H1 (cell line): ENCODE results near the gene BRD3OS. TPM values are rescaled to one million over a fixed set of nuclear protein-coding genes. Genes with fewer than 3 reads are reported as not detected.

ENCODE experiments used
- CTCF ChIA-PET: fragments of 300-600 bp; sonication (Branson Sonifier 250); formaldehyde crosslinking; loops from one replicate; lab custom pipeline; 2021; ENCODE audit not compliant: partially characterized antibody; lab: Charles Lee
- POLR2A ChIA-PET: fragments of 300-600 bp; sonication (Branson Sonifier 250); formaldehyde crosslinking; loops from one replicate; lab custom pipeline; 2021; ENCODE audit warnings: inconsistent platforms; ENCODE audit not compliant: partially characterized antibody; lab: Charles Lee
- DNase-seq, 2 experiments: peaks; one replicate each; pipeline versions ENCODE4 v3.0.0 to v3.0.0-alpha.2; 2010 to 2022; ENCODE audit warnings: low spot score in 2 of 2, low read depth in 1 of 2, mixed read lengths in 1 of 2
- FAIRE-seq: peaks from 2 replicates; lab custom pipeline; 2011; peaks lifted over from hg19 to GRCh38; lab: Jason Lieb, UNC
- H2AFZ ChIP-seq: 2 replicates; pipeline ENCODE4 v1.8.1; 2012; ENCODE audit warnings: low read length, inconsistent platforms
- H2AK5ac ChIP-seq: 2 replicates; pipeline ENCODE4 v1.6.1; 2013; ENCODE audit warnings: low read depth, low read length
- H2BK120ac ChIP-seq: replicated peaks from 2 replicates; pipeline ENCODE3; 2013; ENCODE audit warnings: low read depth, low read length, inconsistent platforms
- H2BK12ac ChIP-seq: 2 replicates; pipeline ENCODE4 v1.6.1; 2013; ENCODE audit warnings: low read depth, low read length
- H2BK15ac ChIP-seq: 2 replicates; pipeline ENCODE4 v1.6.1; 2013; ENCODE audit warnings: low read length
- H2BK20ac ChIP-seq: 2 replicates; pipeline ENCODE4 v1.6.1; 2013; ENCODE audit warnings: low read length
- H2BK5ac ChIP-seq: 2 replicates; pipeline ENCODE4 v1.6.1; 2013; ENCODE audit warnings: low read depth, low read length
- H3K14ac ChIP-seq: 2 replicates; pipeline ENCODE4 v1.6.1; 2013; ENCODE audit warnings: inconsistent platforms; ENCODE audit not compliant: insufficient read length
- H3K18ac ChIP-seq: 2 replicates; pipeline ENCODE4 v1.6.1; 2013; ENCODE audit warnings: low read length; ENCODE audit errors: extremely low read depth
- H3K23ac ChIP-seq: 2 replicates; pipeline ENCODE4 v1.6.1; 2013; ENCODE audit warnings: inconsistent platforms; ENCODE audit not compliant: insufficient read length
- H3K23me2 ChIP-seq: 2 replicates; pipeline ENCODE4 v1.6.1; 2013; ENCODE audit warnings: low read depth, low read length
- H3K27ac ChIP-seq: 2 replicates; pipeline ENCODE4 v1.6.1; 2011; ENCODE audit warnings: low read depth, low read length, inconsistent platforms
- H3K27me3 ChIP-seq, 4 experiments: replicated peaks in 1 of 4; 1 replicate in 1 of 4; 2 replicates in 3 of 4; pipeline versions ENCODE4 v1.6.1 to v1.8.1; 2011 to 2013; ENCODE audit warnings: low read length in 3 of 4, mild to moderate bottlenecking in 3 of 4, inconsistent platforms in 2 of 4, mixed read lengths in 2 of 4, moderate library complexity in 1 of 4; ENCODE audit not compliant: control insufficient read depth in 3 of 4, insufficient read depth in 3 of 4; ENCODE audit errors: extremely low read depth in 1 of 4
- H3K36me3 ChIP-seq, 4 experiments: 2 replicates each; pipeline versions ENCODE4 v1.6.1 to v1.8.1; 2011 to 2013; ENCODE audit warnings: mild to moderate bottlenecking in 4 of 4, low read length in 3 of 4, moderate library complexity in 2 of 4, control low read depth in 1 of 4, inconsistent platforms in 1 of 4; ENCODE audit not compliant: insufficient read depth in 4 of 4, control insufficient read depth in 2 of 4
- H3K4ac ChIP-seq: replicated peaks from 2 replicates; pipeline ENCODE3; 2013; ENCODE audit warnings: low read length, low read depth, mixed read lengths, inconsistent platforms; ENCODE audit not compliant: insufficient read length
- H3K4me1 ChIP-seq, 4 experiments: replicated peaks in 1 of 4; 1 replicate in 1 of 4; 2 replicates in 3 of 4; pipeline versions ENCODE4 v1.6.1 to v1.8.1; 2011 to 2013; ENCODE audit warnings: low read length in 3 of 4, inconsistent platforms in 2 of 4, mixed read lengths in 1 of 4; ENCODE audit not compliant: insufficient read depth in 4 of 4, control insufficient read depth in 3 of 4
- H3K4me2 ChIP-seq, 2 experiments: 2 replicates each; pipeline versions ENCODE4 v1.6.1 to v1.8.1; 2011 to 2013; ENCODE audit warnings: low read depth in 2 of 2, low read length in 2 of 2, control low read depth in 1 of 2, inconsistent platforms in 1 of 2, mild to moderate bottlenecking in 1 of 2; ENCODE audit not compliant: insufficient read depth in 1 of 2
- H3K4me3 ChIP-seq, 4 experiments: fragments of 200-600, 300-600 bp in 1 of 4; sonication (generic), shearing (Covaris generic), sonication (Bioruptor Twin) in 1 of 4; 2 replicates each; pipeline versions ENCODE4 v1.5.1 to v1.8.1; 2011 to 2016; ENCODE audit warnings: low read length in 4 of 4, low read depth in 3 of 4, control low read depth in 2 of 4, inconsistent platforms in 2 of 4, mild to moderate bottlenecking in 2 of 4, mixed read lengths in 1 of 4, moderate library complexity in 1 of 4; ENCODE audit not compliant: insufficient read depth in 2 of 4; ENCODE audit errors: extremely low read depth in 1 of 4
- H3K56ac ChIP-seq: replicated peaks from 2 replicates; pipeline ENCODE3; 2013; ENCODE audit warnings: low read depth, mild to moderate bottlenecking, mixed read lengths, low read length, inconsistent platforms; ENCODE audit not compliant: insufficient read length
- H3K79me1 ChIP-seq: 2 replicates; pipeline ENCODE4 v1.6.1; 2013; ENCODE audit warnings: low read depth, low read length, control low read depth
- H3K79me2 ChIP-seq, 2 experiments: 2 replicates each; pipeline versions ENCODE4 v1.6.1 to v1.8.1; 2012 to 2013; ENCODE audit warnings: low read length in 2 of 2, mild to moderate bottlenecking in 2 of 2, inconsistent platforms in 1 of 2; ENCODE audit not compliant: insufficient read depth in 2 of 2, control insufficient read depth in 1 of 2
- H3K9ac ChIP-seq, 4 experiments: replicated peaks in 1 of 4; 1 replicate in 1 of 4; 2 replicates in 3 of 4; pipeline versions ENCODE4 v1.6.1 to v1.8.1; 2011 to 2013; ENCODE audit warnings: low read depth in 3 of 4, low read length in 3 of 4, control low read depth in 2 of 4, mild to moderate bottlenecking in 2 of 4, moderate library complexity in 2 of 4, inconsistent platforms in 1 of 4; ENCODE audit errors: extremely low read depth in 1 of 4
- H3K9me3 ChIP-seq, 2 experiments: 2 replicates each; pipeline versions ENCODE4 v1.6.1 to v1.8.1; 2012 to 2013; ENCODE audit warnings: mild to moderate bottlenecking in 2 of 2, moderate library complexity in 2 of 2, control low read depth in 1 of 2, inconsistent platforms in 1 of 2, low read depth in 1 of 2, low read length in 1 of 2, mixed read lengths in 1 of 2; ENCODE audit not compliant: insufficient read depth in 2 of 2
- H4K20me1 ChIP-seq, 2 experiments: replicated peaks in 1 of 2; 2 replicates each; pipeline versions ENCODE3 to v1.8.1; 2011 to 2013; ENCODE audit warnings: inconsistent platforms in 2 of 2, low read length in 2 of 2, mild to moderate bottlenecking in 1 of 2; ENCODE audit not compliant: insufficient read depth in 2 of 2, control insufficient read depth in 1 of 2
- H4K5ac ChIP-seq: 2 replicates; pipeline ENCODE4 v1.6.1; 2013; ENCODE audit warnings: low read length, low read depth, mixed read lengths, inconsistent platforms; ENCODE audit not compliant: insufficient read length
- H4K8ac ChIP-seq: 2 replicates; pipeline ENCODE4 v1.8.0; 2013; ENCODE audit warnings: mild to moderate bottlenecking, moderate library complexity, low read length, inconsistent platforms; ENCODE audit not compliant: insufficient read depth; ENCODE audit errors: extremely low read depth
- H4K91ac ChIP-seq: replicated peaks from 2 replicates; pipeline ENCODE3; 2013; ENCODE audit warnings: low read length, mixed read lengths, inconsistent platforms; ENCODE audit not compliant: insufficient read length
- KDM4A ChIP-seq: IDR thresholded peaks from one replicate; pipeline ENCODE4 v1.7.1; 2012; ENCODE audit warnings: low read depth, mild to moderate bottlenecking, moderate library complexity, low read length, inconsistent platforms; ENCODE audit not compliant: severe bottlenecking
- TCF12 ChIP-seq: IDR thresholded peaks from 2 replicates; pipeline ENCODE4 v1.6.1; 2011; ENCODE audit warnings: low read depth, mild to moderate bottlenecking, low read length
- WGBS, 2 experiments: shearing (Covaris generic) in 1 of 2; methylation state at CpG; one replicate each; pipeline versions ENCODE4 v1.1.6 to v1.1.7; 2013 to 2015; ENCODE audit warnings: low lambda C conversion rate in 2 of 2, mixed read lengths in 2 of 2, inconsistent platforms in 1 of 2, low coverage in 1 of 2, missing lambda C conversion rate in 1 of 2; ENCODE audit not compliant: insufficient replicate concordance in 2 of 2, insufficient coverage in 1 of 2, insufficient read length in 1 of 2; ENCODE audit errors: extremely low coverage in 1 of 2, missing lambda C conversion rate in 1 of 2; 5-methylcytosine and 5-hydroxymethylcytosine counted together
- polyA plus RNA-seq, 7 experiments: library from polyadenylated mRNA; depleted of rRNA in 3 of 7; stranded (reverse) in 5 of 7; unstranded in 2 of 7; fragments of >200 nt in 5 of 7; fragments of 200-250 nt in 2 of 7; gene quantifications; 1 replicate in 5 of 7; 2 replicates in 1 of 7; 4 replicates in 1 of 7; pipeline versions ENCODE4 v1.2.1 to v1.2.3, GENCODE V29; 2011 to 2013; ENCODE audit warnings: missing spikeins in 2 of 7, mixed read lengths in 2 of 7
- total RNA-seq: library from RNA; stranded (reverse); fragmentation: NEBNext Ultra II Directional; extraction: Animal tissue kit (Norgen Biotek cat#: 25700); gene quantifications from 2 replicates; pipeline ENCODE4 v1.2.1, GENCODE V29; 2021

The BRD3OS gene
- total and polyA plus RNA-seq, 2 of the 8 experiments (the other 6 are each of a cell fraction or from before 2014, with no cell fraction given), result 12.7 to 20.2 TPM

DNA sequence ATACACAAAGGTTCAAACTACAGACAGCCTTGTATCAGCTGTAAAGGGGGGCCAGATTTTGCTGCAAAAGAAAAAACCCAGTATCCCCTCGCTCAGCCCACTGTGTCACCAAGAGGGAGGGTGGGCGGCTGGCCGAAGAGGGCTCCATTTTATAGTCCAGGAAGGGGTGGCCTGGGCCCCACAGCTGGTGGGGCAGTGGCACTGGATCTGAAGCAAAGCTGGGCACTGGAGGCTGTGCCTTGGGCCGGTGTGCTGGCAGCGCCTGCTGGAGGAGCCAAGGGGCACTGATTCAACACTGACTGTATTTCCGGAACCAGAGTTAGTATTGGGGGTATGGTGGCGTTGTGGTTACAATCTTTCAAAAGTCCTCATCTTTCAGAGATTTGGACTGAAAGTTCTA, 33.4 kb downstream of the BRD3OS start:
- Histone ChIP-seq H2BK120ac (no peak overlapping the region), H3K18ac (no peak overlapping the region), H3K4me3 (no peak overlapping the region), H2AFZ (no peak overlapping the region), H3K56ac (no peak overlapping the region), H2BK5ac (no peak overlapping the region), H3K23me2 (no peaks in the 10 kb centered on the region; the same call in 1 of the 2 replicates), H3K27me3 (no peaks in the 10 kb centered on the region), H3K36me3 (no peaks in the 10 kb centered on the region; a peak in 1 of 8 replicates), H3K9me3 (no peaks in the 10 kb centered on the region), H4K91ac (no peak overlapping the region), H3K23ac (no peak overlapping the region), H2BK15ac (no peak overlapping the region), H4K8ac (no peak overlapping the region), H3K4me2 (no peak overlapping the region), H3K4me1 (peaks cover 0 to 17% (median 8%) of the 10 kb centered on the region in 4 experiments; a peak in 5 of 7 replicates), H3K79me1 (peaks cover 48% of the 10 kb centered on the region), H3K27ac (no peak overlapping the region), H2BK20ac (no peak overlapping the region), H3K14ac (no peak overlapping the region), H3K9ac (no peak overlapping the region), H3K4ac (no peak overlapping the region), H2AK5ac (no peak overlapping the region), H3K79me2 (peaks cover 20 to 99% of the 10 kb centered on the region in 2 experiments; a peak in 3 of 4 replicates), H2BK12ac (no peak overlapping the region), H4K5ac (no peak overlapping the region), H4K20me1 (peaks cover 66 to 70% of the 10 kb centered on the region in 2 experiments)
- no peak for TF ChIP-seq TCF12
- TF ChIP-seq KDM4A, result no peak
- POLR2A ChIA-PET, result no interaction called here
- WGBS, 2 experiments, result 92% methylated on average over 7 of the region's 7 CpGs; no CpG with 5 or more reads in 1 of the 2 experiments
- FAIRE-seq, result no peak
- DNase-seq, result peak in 1 of 2 experiments; percentile 43
- CTCF ChIA-PET, result no interaction called here
